HG02973 (cell line): ENCODE data around the gene PDSS1.

Experiments used
- ATAC-seq: cut with Tn5 transposase; IDR thresholded peaks from one replicate; pipeline ENCODE4 v1.9.1; 2021; ENCODE audit warnings: moderate library complexity; ENCODE audit not compliant: unreplicated experiment

Gene PDSS1

GRCh38 chr10:26792758-26793495, 95.4 kb downstream of the PDSS1 start:
- ATAC-seq = no peak
